C4-2B (cell line): ENCODE results near the gene SPECC1.

Source experiments
- ZFX ChIP-seq: fragments of 450-650 bp; IDR thresholded peaks from 2 replicates; pipeline ENCODE4 v1.6.1; 2017
- TF ChIP-seq, protein P1 (sequence below): fragments of 450-650 bp; conservative IDR thresholded peaks from 2 replicates; pipeline ENCODE4 v1.5.1; 2017; ENCODE audit warnings: mild to moderate bottlenecking

DNA sequence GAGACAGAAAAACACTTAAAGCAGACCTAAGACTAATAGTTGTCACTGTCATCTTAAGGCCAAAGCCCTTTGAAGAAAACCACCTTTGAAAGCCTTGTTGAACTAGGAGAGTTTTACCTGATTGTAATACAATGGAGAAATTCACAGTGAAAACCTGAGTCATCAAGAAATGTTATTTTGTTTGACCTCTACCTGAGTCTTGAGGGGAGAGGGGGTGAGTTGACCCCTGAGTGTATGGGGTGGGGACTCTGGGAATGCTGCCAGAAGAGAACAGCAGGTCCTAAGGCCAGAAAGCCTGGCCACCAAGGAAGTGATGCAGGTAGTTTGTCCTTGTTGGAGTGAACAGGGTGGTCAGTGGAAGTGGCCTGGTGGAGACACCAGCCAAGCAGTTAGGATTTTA lies 204.3 kb downstream of the SPECC1 start:
- TF ChIP-seq, protein P1, sequence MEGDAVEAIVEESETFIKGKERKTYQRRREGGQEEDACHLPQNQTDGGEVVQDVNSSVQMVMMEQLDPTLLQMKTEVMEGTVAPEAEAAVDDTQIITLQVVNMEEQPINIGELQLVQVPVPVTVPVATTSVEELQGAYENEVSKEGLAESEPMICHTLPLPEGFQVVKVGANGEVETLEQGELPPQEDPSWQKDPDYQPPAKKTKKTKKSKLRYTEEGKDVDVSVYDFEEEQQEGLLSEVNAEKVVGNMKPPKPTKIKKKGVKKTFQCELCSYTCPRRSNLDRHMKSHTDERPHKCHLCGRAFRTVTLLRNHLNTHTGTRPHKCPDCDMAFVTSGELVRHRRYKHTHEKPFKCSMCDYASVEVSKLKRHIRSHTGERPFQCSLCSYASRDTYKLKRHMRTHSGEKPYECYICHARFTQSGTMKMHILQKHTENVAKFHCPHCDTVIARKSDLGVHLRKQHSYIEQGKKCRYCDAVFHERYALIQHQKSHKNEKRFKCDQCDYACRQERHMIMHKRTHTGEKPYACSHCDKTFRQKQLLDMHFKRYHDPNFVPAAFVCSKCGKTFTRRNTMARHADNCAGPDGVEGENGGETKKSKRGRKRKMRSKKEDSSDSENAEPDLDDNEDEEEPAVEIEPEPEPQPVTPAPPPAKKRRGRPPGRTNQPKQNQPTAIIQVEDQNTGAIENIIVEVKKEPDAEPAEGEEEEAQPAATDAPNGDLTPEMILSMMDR = no peak
- TF ChIP-seq ZFX = no peak
